ENCODE results near the gene MTFR1L.

Gene MTFR1L

GRCh38 chr1:25874635-25875153 is 54.9 kb downstream of the MTFR1L start:
- Histone ChIP-seq H3K27ac (peak overlapping the region; percentile 74), H3K9me3 (no peaks in the 10 kb centered on the region), H3K4me1 (ENCODE audit: control insufficient read depth in 1 of 2, insufficient read depth in 1 of 2, low read depth in 1 of 2, low read length in 1 of 2) (peaks cover 61 to 65% of the 10 kb centered on the region in 2 experiments), H3K27me3 (no peaks in the 10 kb centered on the region), H3K4me3 (ENCODE audit: low read depth in 1 of 2, low read length in 1 of 2) (peak overlapping the region; percentile 65 to 83), H3K36me3 (no peaks in the 10 kb centered on the region)
- TF ChIP-seq, protein P1, sequence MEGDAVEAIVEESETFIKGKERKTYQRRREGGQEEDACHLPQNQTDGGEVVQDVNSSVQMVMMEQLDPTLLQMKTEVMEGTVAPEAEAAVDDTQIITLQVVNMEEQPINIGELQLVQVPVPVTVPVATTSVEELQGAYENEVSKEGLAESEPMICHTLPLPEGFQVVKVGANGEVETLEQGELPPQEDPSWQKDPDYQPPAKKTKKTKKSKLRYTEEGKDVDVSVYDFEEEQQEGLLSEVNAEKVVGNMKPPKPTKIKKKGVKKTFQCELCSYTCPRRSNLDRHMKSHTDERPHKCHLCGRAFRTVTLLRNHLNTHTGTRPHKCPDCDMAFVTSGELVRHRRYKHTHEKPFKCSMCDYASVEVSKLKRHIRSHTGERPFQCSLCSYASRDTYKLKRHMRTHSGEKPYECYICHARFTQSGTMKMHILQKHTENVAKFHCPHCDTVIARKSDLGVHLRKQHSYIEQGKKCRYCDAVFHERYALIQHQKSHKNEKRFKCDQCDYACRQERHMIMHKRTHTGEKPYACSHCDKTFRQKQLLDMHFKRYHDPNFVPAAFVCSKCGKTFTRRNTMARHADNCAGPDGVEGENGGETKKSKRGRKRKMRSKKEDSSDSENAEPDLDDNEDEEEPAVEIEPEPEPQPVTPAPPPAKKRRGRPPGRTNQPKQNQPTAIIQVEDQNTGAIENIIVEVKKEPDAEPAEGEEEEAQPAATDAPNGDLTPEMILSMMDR (IDR thresholded peaks at IDR 0.05) = no peak

DNA sequence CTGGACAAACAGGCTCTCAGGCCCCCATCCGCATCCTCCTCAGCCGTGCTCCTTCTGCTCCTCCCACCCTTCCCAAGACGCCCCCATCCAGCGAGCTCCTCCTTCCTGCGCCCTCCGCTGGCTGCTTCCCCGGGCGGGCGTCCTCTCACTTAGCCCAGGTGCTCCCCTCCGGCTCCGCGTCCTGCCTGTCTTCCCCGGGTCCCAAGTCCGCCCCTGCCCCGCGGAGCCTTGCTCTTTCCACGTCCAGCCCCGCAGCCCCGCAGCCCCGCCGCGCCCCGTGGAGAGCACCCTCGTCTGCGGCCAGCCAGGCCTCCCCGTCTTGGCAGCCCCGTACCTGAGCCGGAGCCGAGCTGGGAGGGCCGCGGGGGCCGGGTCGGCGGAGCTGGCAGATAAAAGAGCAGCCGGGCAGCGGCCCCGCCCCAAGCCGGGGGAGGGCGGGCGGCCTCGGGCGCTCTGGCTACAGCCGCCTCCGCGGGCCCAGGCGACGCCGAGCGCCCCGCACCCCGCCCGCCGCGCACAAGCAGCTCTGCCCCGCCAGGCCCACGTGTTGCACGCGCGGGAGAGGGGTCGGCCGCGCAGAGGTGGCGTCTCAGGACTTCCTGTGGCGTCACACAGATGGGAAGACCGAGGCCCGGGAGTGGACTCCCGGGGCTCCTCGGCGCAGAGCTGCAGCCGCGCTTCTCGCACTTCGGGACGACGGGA is 55.6 kb downstream of the MTFR1L start, which contains the start of gene PAQR7:
Gene PAQR7 (minus strand): TSS at position 555 of the 702 bp plus-strand sequence. CDS start 11,869 bp downstream, outside the sequence.
- TF ChIP-seq, protein P1 (IDR thresholded peaks at IDR 0.05) = peak; percentile 3
- Histone ChIP-seq H3K27ac (peak within 1 kb of the TSS; percentile 74), H3K4me1 (ENCODE audit: control insufficient read depth in 1 of 2, insufficient read depth in 1 of 2, low read depth in 1 of 2, low read length in 1 of 2) (peaks cover 59 to 64% of the 10 kb centered on the region in 2 experiments), H3K27me3 (no peaks in the 10 kb centered on the region), H3K36me3 (no peaks in the 10 kb centered on the region), H3K4me3 (ENCODE audit: low read depth in 1 of 2, low read length in 1 of 2) (peak within 1 kb of the TSS; percentile 65 to 83), H3K9me3 (no peaks in the 10 kb centered on the region)

DNA sequence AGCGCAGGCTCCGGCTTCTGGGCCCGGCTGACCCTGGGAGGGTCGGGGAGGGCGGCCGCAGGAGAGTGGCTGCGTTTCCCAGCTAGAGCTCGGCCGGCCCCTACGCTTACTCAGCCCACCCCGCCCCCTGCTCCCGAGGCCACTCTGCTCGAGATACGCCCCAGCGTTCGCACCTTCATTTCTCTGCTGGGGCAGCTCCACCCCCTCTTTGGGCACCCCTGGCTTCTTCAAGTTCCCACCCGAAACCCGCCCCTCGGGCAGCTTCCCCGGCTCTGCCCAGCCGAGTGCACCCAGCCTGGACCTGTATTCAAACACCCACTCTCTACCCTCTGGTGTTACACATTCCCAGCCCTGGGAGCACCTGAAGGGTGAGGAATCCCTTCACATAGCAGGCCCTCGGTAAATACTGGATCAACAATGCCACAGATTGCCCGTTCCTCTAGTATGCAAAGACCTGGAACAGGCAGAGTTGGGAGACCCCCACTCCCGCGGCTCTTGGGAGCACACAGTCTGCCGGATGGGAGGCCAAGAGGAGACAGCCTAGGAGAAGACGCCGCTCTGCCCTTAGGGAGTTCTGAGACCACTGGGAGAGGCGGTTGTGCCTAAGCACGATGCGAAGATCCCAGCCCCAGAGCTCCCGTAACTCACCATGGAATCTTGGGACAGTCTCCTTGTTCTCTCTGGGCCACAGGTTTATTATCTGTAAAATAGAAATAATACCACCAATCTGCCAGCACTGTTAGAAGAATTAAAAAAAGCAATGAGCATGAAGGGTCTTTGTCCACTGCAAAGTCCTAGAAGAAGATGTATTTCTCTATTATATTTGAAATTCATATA is 56.3 kb downstream of the MTFR1L start:
- TF ChIP-seq, protein P1 (IDR thresholded peaks at IDR 0.05) = no peak
- Histone ChIP-seq H3K27me3 (no peaks in the 10 kb centered on the region), H3K27ac (peak overlapping the region; percentile 74), H3K36me3 (no peaks in the 10 kb centered on the region), H3K4me1 (ENCODE audit: control insufficient read depth in 1 of 2, insufficient read depth in 1 of 2, low read depth in 1 of 2, low read length in 1 of 2) (peaks cover 52 to 56% of the 10 kb centered on the region in 2 experiments), H3K4me3 (ENCODE audit: low read depth in 1 of 2, low read length in 1 of 2) (peak overlapping the region; percentile 65 to 83), H3K9me3 (no peaks in the 10 kb centered on the region)

DNA sequence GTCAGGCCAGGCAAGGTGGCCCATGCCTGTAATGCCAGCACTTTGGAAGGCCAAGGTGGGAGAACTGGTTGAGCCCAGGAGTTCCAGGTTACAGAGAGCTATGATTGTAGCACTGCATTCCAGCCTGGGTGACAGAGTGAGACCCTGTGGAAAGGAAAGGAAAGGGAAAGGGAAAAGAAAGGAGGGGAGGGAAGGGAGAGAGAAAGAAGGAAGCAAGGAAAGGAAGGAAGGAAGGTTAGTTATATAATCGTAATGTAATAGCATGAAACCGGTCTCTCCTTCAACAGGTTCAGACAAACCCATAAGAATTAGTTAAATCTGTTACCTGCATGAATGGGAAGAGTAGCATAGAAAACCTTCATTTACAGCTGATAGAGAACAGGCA is 56.9 kb downstream of the MTFR1L start:
- Histone ChIP-seq H3K27ac (peak overlapping the region; percentile 74), H3K36me3 (no peaks in the 10 kb centered on the region), H3K4me1 (ENCODE audit: control insufficient read depth in 1 of 2, insufficient read depth in 1 of 2, low read depth in 1 of 2, low read length in 1 of 2) (peaks cover 46 to 50% of the 10 kb centered on the region in 2 experiments), H3K27me3 (no peaks in the 10 kb centered on the region), H3K9me3 (no peaks in the 10 kb centered on the region), H3K4me3 (ENCODE audit: low read depth in 1 of 2, low read length in 1 of 2) (no peak overlapping the region)
- TF ChIP-seq, protein P1 (IDR thresholded peaks at IDR 0.05) = no peak

DNA sequence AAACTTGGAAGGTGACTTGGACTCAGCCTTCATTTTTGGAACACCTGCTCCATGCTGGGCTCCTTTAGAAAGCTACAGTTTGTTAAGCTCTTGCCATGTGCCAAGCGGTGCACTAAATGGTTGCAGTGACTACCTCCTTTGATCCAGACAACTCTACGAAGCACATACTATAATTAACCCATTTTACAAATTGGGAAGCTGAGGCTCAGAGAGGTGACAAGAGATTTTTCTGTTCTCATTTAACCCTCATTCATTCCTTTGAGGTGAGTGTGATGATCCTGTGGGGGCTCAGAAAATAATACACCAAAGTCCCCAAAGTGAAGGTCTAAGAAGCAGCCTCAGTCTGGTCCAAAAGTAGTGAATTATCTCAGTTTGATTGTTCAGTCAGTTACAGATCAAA is 57.4 kb downstream of the MTFR1L start:
- no peak overlapping the region for H3K27ac ChIP-seq
- no peaks in the 10 kb centered on the region for H3K9me3 ChIP-seq
- TF ChIP-seq, protein P1 (IDR thresholded peaks at IDR 0.05) = no peak

More for the DNA sequence above, 57.4 kb downstream of the MTFR1L start:
- Histone ChIP-seq H3K4me1 (ENCODE audit: control insufficient read depth in 1 of 2, insufficient read depth in 1 of 2, low read depth in 1 of 2, low read length in 1 of 2) (peaks cover 44 to 46% of the 10 kb centered on the region in 2 experiments), H3K36me3 (no peaks in the 10 kb centered on the region), H3K4me3 (ENCODE audit: low read depth in 1 of 2, low read length in 1 of 2) (no peak overlapping the region), H3K27me3 (no peaks in the 10 kb centered on the region)
